ENCODE measurements around the gene STEAP3. TPM values are rescaled to one million over a fixed set of nuclear protein-coding genes. Genes with fewer than 3 reads are reported as not detected.

Gene STEAP3
- total RNA-seq, 2 experiments from 2014 or later = 0.14 to 0.16 TPM

DNA sequence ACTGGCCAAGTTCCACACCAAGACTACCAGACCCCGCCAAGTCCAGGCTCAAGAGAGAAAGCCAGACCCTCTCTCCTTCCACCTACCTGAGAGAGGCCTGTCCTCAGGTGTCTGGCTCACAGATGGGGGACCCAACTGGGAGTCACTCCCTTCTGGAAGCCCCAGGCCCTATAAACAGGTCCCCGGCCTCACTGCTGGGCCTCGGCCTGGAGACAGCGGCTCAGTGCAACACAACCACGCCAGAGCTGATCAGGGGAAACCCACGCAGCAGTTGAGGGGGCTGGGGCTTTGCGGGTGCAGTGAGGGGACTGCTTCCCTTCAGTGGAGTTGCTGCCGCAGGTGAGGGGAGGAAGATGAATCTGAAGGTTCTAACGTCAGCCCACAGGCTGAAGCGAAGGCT lies 42.2 kb upstream of the STEAP3 start:
- H3K9me3 Mint-ChIP-seq (ENCODE audit: low read depth) = no peaks in the 10 kb centered on the region
- no peak for ATAC-seq
- no peak overlapping the region for H3K27ac Mint-ChIP-seq
- H3K4me1 Mint-ChIP-seq = no peaks in the 10 kb centered on the region
- ChIA-PET CTCF (no interaction called here), POLR2A (no interaction called here)
- no peaks in the 10 kb centered on the region for H3K27me3 Mint-ChIP-seq
- DNase-seq = no peak
- no peaks in the 10 kb centered on the region for H3K36me3 Mint-ChIP-seq (ENCODE audit: low read depth)
- intact Hi-C loops (cut with DNase I, micrococcal nuclease) = no loop called here
- H3K4me3 Mint-ChIP-seq = no peak overlapping the region

DNA sequence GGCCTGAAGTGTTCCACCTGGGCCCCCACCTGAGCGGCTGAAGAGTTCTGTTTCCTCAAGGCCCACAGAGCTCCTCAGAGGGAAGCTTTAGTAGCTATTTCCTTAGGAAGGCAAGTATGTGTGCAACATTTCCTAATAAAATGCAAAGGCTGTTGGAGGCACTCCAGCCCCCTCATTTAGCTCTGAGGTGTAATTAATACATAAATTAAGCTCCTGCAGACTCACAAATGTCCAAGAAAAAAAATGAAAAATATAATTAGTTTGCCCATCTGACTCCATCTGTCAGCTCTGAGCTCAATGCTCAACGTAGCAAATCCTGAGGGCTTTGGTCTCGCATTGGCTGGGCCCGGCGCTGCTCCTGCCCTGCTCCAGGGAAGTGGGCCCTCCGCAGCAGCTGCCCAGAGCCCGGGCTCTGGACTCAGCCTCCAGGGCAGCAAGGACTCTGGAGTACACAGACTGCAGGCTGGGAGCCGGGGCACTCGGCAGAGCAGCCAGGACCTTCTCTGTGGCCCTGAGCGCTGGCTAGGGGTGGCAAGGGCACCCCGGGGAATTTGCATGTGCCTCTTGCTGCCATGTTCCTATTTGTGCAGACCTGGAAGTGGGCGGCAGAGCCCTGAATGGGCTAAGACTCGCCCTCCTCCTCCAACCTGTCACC lies 41.7 kb upstream of the STEAP3 start:
- no peak overlapping the region for H3K27ac Mint-ChIP-seq
- H3K4me1 Mint-ChIP-seq = no peaks in the 10 kb centered on the region
- no peaks in the 10 kb centered on the region for H3K36me3 Mint-ChIP-seq (ENCODE audit: low read depth)
- H3K27me3 Mint-ChIP-seq = no peaks in the 10 kb centered on the region
- ChIA-PET POLR2A (no interaction called here), CTCF (no interaction called here)
- no peak for ATAC-seq
- H3K9me3 Mint-ChIP-seq (ENCODE audit: low read depth) = no peaks in the 10 kb centered on the region
- H3K4me3 Mint-ChIP-seq = no peak overlapping the region
- intact Hi-C loops (cut with DNase I, micrococcal nuclease) = no loop called here
- DNase-seq = no peak

DNA sequence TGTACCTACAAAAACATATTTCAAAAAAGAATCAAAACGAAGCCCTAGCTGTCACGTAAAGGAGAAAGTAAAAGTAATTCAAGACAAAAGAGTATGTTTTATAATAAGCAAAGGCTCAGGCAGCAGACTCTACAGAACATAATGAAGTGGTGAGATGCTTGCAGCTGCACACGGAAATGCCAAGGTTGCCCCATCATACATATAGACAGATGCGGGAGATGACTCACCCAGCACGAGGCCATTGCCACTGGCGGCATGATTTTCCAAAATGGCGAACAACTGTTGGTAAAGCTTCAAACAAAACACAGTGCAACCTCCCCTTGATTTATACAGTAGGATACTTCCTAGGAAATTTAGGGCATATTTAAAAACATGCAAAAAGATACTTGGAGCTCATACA lies 39.1 kb upstream of the STEAP3 start:
- CTCF ChIA-PET = interaction anchor here (0.6 to 1.5 kb wide), 2 partner anchors 12 to 329 kb away, joined by 3 to 5 read pairs; no protein-coding TSS in a partner anchor
- POLR2A ChIA-PET = no interaction called here
- H3K36me3 Mint-ChIP-seq (ENCODE audit: low read depth) = no peaks in the 10 kb centered on the region

DNA sequence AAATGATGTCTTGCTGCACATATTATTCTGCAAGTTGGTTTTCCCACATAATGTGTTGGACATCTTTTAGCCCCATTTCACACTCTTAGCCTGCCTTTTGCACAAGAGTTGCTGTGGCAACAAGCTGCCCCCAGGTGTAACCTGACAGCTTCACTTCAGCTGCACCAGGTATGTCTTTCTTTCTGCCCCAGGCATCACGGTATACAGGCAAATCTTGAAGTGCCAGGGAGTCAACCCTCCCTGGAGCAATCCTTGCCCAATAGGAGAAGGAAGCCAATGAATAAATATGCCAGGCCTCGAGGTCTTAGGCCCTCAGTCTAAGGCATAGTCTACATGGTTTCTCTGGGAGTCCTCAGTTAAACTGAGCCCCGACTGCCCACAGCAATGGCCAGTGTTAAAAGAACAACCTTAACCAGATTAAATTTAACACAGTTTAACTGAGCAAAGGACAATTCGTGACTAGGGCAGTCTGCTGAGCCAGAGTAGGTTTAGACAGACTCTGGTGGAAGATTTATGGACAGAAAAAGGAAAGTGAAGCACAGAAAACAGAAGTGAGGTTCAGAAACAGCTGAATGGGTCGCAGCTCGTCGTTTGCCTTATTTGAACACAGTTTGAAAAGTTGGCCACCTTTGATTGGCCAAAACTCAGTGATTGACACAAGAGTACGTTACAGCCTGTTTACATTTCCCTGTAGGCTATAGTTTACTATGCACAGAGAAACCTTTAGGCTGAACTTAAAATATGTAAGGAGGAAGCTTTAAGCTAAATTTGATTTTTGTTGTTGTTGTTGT lies 33.1 kb upstream of the STEAP3 start:
- intact Hi-C loops (cut with DNase I, micrococcal nuclease) = no loop called here
- Mint-ChIP-seq H3K4me3 (no peak overlapping the region), H3K4me1 (no peaks in the 10 kb centered on the region), H3K27me3 (peaks cover 15% of the 10 kb centered on the region), H3K36me3 (ENCODE audit: low read depth) (no peaks in the 10 kb centered on the region), H3K27ac (no peak overlapping the region), H3K9me3 (ENCODE audit: low read depth) (no peaks in the 10 kb centered on the region)
- DNase-seq (no peak), ATAC-seq (no peak)
- ChIA-PET POLR2A (no interaction called here), CTCF (interaction anchor here (0.7 kb wide), 1 partner anchor 76 kb away, joined by 3 read pairs; no protein-coding TSS in a partner anchor)

More for the DNA sequence above, 39.1 kb upstream of the STEAP3 start:
- no peaks in the 10 kb centered on the region for H3K27me3 Mint-ChIP-seq
- H3K4me3 Mint-ChIP-seq = no peak overlapping the region
- DNase-seq = no peak
- H3K4me1 Mint-ChIP-seq = no peaks in the 10 kb centered on the region
- intact Hi-C loops (cut with DNase I, micrococcal nuclease) = no loop called here
- H3K9me3 Mint-ChIP-seq (ENCODE audit: low read depth) = no peaks in the 10 kb centered on the region
- no peak overlapping the region for H3K27ac Mint-ChIP-seq
- no peak for ATAC-seq

DNA sequence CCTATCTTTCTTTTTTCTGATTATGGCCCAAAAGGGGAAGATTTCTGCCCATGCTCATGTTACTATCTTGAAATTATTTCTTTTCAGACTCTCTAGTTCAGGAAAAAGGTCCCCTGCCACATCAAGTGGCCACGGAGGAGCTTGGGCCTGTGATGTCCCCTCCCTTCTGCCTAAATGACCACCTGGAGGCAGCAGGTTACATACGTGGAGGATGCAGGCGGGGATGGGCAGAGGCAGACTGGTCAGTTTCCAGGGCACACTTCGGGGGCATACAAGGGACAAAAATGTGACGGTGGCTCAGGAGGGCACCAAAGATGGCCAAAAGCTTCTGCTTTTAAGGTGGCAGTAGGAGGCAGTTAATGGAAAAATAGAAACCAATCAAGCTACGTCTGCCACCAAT lies 30.7 kb upstream of the STEAP3 start:
- ChIA-PET POLR2A (no interaction called here), CTCF (interaction anchor here (1.1 kb wide), 1 partner anchor 26 kb away, joined by 4 read pairs; no protein-coding TSS in a partner anchor)
- Mint-ChIP-seq H3K27me3 (peaks cover 15% of the 10 kb centered on the region), H3K9me3 (ENCODE audit: low read depth) (no peaks in the 10 kb centered on the region), H3K4me1 (no peaks in the 10 kb centered on the region), H3K27ac (no peak overlapping the region), H3K36me3 (ENCODE audit: low read depth) (no peaks in the 10 kb centered on the region), H3K4me3 (no peak overlapping the region)
- intact Hi-C loops (cut with DNase I, micrococcal nuclease) = no loop called here
- ATAC-seq (no peak), DNase-seq (no peak)

DNA sequence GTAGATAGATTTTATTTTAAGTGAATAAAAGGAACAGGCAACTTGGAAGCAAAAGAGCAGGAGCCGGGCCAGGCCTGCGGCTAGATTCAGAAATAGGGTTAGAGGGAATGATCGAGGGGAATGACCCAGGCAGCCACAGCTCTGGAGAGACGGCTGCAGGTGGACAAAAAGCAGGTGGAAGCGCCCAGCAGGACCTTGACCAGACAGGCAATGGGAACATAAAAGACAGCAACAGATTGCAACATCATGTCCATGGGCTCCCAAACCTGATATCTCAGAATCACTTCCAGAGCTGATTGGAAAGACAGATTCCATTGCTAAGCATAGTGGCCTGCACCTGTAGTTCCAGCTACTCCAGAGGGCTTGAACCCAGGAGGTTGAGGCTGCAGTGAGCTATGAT lies 28.6 kb upstream of the STEAP3 start:
- Mint-ChIP-seq H3K4me3 (no peak overlapping the region), H3K36me3 (ENCODE audit: low read depth) (no peaks in the 10 kb centered on the region), H3K9me3 (ENCODE audit: low read depth) (no peaks in the 10 kb centered on the region), H3K4me1 (no peaks in the 10 kb centered on the region), H3K27ac (no peak overlapping the region), H3K27me3 (peaks cover 21% of the 10 kb centered on the region)
- intact Hi-C loops (cut with DNase I, micrococcal nuclease) = no loop called here
- DNase-seq = no peak
- ChIA-PET POLR2A (no interaction called here), CTCF (no interaction called here)
- no peak for ATAC-seq

DNA sequence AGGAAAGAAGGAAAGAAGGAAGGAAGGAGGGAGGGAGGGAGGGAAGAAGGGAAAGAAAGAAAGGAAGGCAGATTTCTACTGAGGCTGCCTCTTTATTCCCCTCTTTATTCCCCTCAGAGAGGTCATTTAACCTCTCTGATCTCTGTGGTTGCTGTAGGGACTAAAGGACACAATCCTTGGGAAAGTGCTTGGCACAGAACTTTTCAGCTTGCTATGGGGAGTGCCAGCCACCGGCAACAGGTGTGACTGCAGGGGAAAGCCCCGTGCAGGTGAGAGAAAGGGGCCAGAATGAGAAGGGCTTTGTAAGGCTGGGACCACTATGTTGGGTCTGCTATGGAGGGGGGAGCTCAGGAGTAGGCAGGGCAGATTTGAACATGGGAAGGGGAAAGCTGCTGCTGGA lies 27.7 kb upstream of the STEAP3 start:
- Mint-ChIP-seq H3K9me3 (ENCODE audit: low read depth) (no peaks in the 10 kb centered on the region), H3K36me3 (ENCODE audit: low read depth) (no peaks in the 10 kb centered on the region), H3K4me3 (no peak overlapping the region), H3K27me3 (peaks cover 18% of the 10 kb centered on the region), H3K27ac (no peak overlapping the region), H3K4me1 (no peaks in the 10 kb centered on the region)
- ATAC-seq (no peak), DNase-seq (no peak)
- intact Hi-C loops (cut with DNase I, micrococcal nuclease) = no loop called here
- ChIA-PET CTCF (no interaction called here), POLR2A (no interaction called here)

DNA sequence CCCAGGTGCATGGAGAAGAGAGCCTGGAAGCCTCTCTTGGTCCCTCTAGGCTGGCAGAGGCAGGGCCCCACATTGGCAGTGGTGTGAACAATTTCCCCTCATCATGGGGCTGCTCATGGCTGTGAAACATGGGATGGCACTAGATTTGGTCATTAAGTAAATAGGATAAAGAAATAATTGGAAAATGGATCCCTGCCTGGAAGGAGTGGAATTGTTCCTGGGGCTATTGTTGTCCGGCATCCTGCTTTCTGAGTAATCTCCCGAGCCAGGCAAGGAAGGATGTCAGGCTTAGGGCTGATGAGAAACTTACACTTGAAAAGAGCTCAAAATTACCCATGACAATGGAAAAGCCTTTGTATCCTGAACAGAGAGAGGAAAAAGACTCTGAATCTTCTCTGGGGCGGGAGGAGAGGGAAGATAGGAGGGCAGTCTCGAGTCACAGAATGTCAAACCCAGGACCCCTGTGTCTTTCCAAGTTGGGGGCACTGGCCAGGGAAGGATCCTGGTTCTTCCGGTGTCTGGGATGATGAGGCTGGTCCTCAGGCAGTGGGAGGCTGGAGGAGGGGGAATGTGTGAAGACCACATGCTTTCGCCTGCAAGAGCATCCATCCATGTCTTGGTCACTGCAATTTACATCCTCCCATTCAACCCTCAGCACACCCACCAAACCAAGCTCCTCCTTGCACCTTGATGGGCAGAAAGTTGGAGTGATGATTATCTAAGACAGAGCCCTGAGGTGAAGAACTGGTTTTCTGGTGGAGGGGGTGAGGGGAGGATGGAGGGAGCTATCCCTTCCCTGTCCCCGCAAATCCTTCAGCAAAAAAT lies 27.1 kb upstream of the STEAP3 start:
- ATAC-seq = no peak
- Mint-ChIP-seq H3K36me3 (ENCODE audit: low read depth) (no peaks in the 10 kb centered on the region), H3K9me3 (ENCODE audit: low read depth) (no peaks in the 10 kb centered on the region), H3K27me3 (peaks cover 18% of the 10 kb centered on the region), H3K4me1 (no peaks in the 10 kb centered on the region), H3K27ac (no peak overlapping the region), H3K4me3 (no peak overlapping the region)
- ChIA-PET POLR2A (no interaction called here), CTCF (interaction anchor here (0.6 to 1.0 kb wide), 2 partner anchors 314 to 726 kb away, joined by 3 read pairs; no protein-coding TSS in a partner anchor)
- intact Hi-C loops (cut with DNase I, micrococcal nuclease) = no loop called here
- DNase-seq = no peak

DNA sequence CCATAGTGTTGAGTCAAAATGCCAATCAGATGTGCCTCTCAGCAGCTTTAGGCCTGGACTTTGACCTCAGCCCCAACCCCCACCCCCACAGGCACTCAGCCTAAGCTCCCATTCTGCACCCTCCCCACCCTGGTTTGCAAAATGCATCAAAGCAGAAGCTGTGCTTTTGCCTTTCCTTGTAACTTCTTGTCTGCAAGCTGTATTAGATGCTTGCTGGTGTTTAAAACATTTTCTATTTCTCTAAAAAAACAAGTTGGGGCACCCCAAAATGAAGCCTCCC lies 26.6 kb upstream of the STEAP3 start:
- no peak overlapping the region for H3K27ac Mint-ChIP-seq
- H3K4me1 Mint-ChIP-seq = no peaks in the 10 kb centered on the region
- intact Hi-C loops (cut with DNase I, micrococcal nuclease) = no loop called here
- DNase-seq (no peak), ATAC-seq (no peak)
- no peaks in the 10 kb centered on the region for H3K9me3 Mint-ChIP-seq (ENCODE audit: low read depth)
- CTCF ChIA-PET = interaction anchor here (1.0 kb wide), 1 partner anchor 315 kb away, joined by 3 read pairs; no protein-coding TSS in a partner anchor
- no peak overlapping the region for H3K4me3 Mint-ChIP-seq
- H3K27me3 Mint-ChIP-seq = peaks cover 18% of the 10 kb centered on the region
- H3K36me3 Mint-ChIP-seq (ENCODE audit: low read depth) = no peaks in the 10 kb centered on the region
- POLR2A ChIA-PET = no interaction called here

DNA sequence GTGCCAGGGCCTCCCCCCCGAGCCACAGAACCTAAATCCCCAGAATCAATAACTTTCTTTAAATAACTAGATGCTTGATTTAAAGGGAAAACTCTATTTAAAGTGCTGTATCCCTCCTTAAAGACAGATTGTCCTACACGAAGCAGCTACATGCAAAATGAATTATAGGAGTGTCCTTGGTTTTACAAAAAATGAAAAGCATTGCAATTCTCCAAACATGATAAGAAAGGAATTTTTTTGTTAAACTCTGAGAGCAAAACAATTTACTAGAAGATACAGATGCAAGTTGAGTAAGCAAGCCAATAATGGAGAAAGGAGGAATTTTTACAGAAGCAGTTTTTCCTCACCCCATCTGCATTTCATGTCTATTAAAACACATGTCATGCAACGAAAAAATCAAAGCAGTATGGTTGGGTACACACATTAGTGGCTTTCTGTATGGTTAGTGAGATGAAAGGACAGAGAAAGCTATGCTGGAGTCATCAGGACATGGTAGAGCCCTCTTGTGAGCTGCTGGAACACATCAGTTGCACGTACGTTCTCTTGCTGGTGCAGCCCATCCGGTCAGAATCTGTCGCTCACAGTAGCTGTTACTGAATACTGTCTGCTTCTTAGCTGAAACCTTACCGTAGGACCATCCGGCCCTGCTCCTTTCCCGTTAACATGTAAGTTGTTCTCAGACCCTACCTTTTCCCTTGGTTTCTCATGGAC lies 25.9 kb upstream of the STEAP3 start:
- Mint-ChIP-seq H3K27me3 (peaks cover 18% of the 10 kb centered on the region), H3K4me1 (no peaks in the 10 kb centered on the region), H3K36me3 (ENCODE audit: low read depth) (no peaks in the 10 kb centered on the region), H3K27ac (no peak overlapping the region), H3K4me3 (no peak overlapping the region), H3K9me3 (ENCODE audit: low read depth) (no peaks in the 10 kb centered on the region)
- ChIA-PET POLR2A (no interaction called here), CTCF (interaction anchor here (0.6 to 1.0 kb wide), 2 partner anchors 19 to 315 kb away, joined by 3 to 4 read pairs; no protein-coding TSS in a partner anchor)
- ATAC-seq = no peak
- no peak for DNase-seq
- intact Hi-C loops (cut with DNase I, micrococcal nuclease) = no loop called here

DNA sequence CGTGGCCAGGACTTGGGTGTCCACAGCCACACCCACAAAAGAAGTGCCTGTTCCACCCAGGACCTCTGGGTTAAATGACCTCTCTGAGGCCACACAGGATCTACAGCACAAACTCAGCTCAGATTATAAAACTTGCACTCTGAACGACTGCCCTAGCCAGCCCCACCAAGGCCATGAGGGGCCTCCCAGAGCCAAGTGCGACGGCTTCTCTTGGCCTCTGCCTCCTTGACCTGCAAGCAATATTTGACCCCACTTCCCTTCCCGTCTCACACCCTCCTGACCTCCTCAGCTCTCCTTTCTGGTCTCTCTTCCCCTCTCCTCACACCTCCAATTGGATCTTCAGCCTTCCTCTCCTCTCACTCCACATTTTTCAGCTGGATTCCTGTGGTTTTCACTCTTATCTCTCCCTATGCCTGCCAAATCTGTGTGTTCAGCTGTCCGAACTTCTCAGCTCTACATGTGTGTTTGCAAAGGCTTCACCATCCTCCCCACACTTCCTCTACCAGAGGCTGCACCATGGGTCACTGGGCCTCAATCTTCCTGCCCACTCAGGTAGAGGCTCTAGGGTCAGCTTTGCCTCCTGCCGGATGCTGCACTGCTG lies 25.3 kb upstream of the STEAP3 start:
- Mint-ChIP-seq H3K9me3 (ENCODE audit: low read depth) (no peaks in the 10 kb centered on the region), H3K36me3 (ENCODE audit: low read depth) (no peaks in the 10 kb centered on the region), H3K4me1 (no peaks in the 10 kb centered on the region), H3K27me3 (peaks cover 15% of the 10 kb centered on the region), H3K4me3 (no peak overlapping the region), H3K27ac (no peak overlapping the region)
- intact Hi-C loops (cut with DNase I, micrococcal nuclease) = no loop called here
- ChIA-PET CTCF (interaction anchor here (0.6 kb wide), 1 partner anchor 19 kb away, joined by 4 read pairs; no protein-coding TSS in a partner anchor), POLR2A (no interaction called here)
- DNase-seq (no peak), ATAC-seq (no peak)

All from activated CD4-positive, alpha-beta T cell treated with anti-CD3 and anti-CD28 coated beads for 36 hours (primary cell).